UCSD-AML1 (cell line): ENCODE results near the gene CYP26A1.

ENCODE experiments used
- DNase-seq: peaks from one replicate; lab custom pipeline; 2025; ENCODE audit not compliant: unreplicated experiment; lab: John Stamatoyannopoulos, UW

Gene CYP26A1

GRCh38 chr10:93113042-93113441, 39.3 kb downstream of the CYP26A1 start:
- DNase-seq, result no peak

- peak; percentile 74 for DNase-seq
These were observed 42.1 kb downstream of the CYP26A1 start for GRCh38 chr10:93115661-93116383.

GRCh38 chr10:93121311-93121710, 47.6 kb downstream of the CYP26A1 start:
- no peak for DNase-seq

DNA sequence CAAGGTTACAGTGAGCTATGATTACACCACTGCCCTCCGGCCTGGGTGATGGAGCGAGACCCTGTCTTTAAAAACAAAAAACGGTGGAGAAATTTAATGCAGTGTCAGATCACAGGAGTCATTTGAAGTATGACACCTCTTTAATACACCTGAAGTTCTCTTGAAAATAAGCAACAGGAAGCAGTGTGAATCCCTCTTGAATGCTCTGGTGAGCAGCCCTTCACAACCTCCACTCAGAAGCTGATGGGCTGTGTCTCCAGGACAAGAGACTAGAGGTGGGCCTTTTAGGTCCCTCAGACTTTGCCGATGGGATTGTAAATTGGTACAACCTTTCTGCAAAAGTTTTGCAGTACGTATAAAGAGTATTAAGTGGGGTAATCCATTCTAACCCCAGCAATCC, 50.1 kb downstream of the CYP26A1 start:
- no peak for DNase-seq

- DNase-seq, result no peak
These were observed 51.1 kb downstream of the CYP26A1 start for GRCh38 chr10:93124580-93125318.

DNA sequence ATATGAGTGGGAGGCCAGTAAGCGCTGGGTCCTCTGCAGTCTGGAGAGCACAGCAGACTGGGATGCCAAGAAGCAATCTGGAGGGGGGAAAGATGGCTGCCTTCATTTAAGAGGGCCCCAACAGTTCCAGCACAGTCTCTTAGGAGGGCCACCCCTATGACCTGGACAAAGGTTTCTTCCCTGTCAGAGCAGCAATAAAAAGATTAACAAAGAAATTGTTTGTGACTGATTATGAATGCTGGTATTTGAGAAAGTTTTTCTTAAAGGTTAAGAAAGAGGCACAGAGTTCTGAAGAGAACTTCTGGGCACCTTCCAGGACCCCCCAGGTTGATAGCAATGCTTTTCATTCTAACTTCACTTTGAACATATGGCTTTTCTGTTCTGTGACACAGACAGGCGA, 52.3 kb downstream of the CYP26A1 start:
- no peak for DNase-seq

DNA sequence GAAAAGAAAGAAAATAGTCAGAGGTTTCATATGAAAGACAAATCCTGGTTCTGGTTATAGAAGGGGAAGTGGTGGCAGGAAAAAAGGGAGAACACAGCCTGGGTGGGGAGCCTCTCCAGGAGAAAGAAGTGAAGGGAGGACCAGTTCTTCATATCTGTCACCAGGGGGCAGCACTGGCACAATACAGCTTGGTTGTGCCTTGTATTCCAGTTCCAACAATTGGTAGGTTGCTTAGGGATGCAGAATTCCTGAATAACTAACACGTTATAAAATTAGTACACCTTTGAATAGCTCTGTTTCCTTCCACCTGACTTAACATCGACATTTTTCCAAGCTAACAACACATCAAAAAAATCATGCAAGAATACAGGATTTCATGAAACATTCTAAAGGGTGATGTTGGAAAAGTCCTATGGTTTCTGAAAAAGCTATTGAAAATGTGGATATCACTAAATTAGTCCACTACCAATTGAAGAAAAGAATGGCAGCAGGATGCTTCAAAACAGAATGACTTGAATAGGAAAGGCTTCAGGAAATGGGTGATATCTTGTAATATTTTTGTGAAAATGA, 52.9 kb downstream of the CYP26A1 start:
- peak; percentile 19 for DNase-seq
